HG03097 (cell line): Measurements from ENCODE around the gene PEX6.
"Not testable (repeated sequence)": the region's sequence is repeated elsewhere in the genome, so short reads cannot be mapped to it uniquely, and the experiment has no call there.

Source experiments
- ATAC-seq: cut with Tn5 transposase; IDR thresholded peaks from one replicate; pipeline ENCODE4 v1.9.1; 2021; ENCODE audit not compliant: unreplicated experiment, low FRiP score

The PEX6 gene

GRCh38 chr6:42998205-42998604 lies 19.2 kb upstream of the PEX6 start:
- ATAC-seq: not testable (repeated sequence)

GRCh38 chr6:42996513-42996912 lies 17.5 kb upstream of the PEX6 start:
- ATAC-seq: no peak

- ATAC-seq: no peak
These were observed 14.5 kb upstream of the PEX6 start for GRCh38 chr6:42993445-42993844.

GRCh38 chr6:42989923-42990322 lies 10.9 kb upstream of the PEX6 start:
- no peak for ATAC-seq

- ATAC-seq: no peak
These were observed 9.6 kb upstream of the PEX6 start for GRCh38 chr6:42988486-42989020.

GRCh38 chr6:42987533-42988451 lies 8.8 kb upstream of the PEX6 start:
- no peak for ATAC-seq

- no peak for ATAC-seq
These were observed 6.0 kb upstream of the PEX6 start for GRCh38 chr6:42984924-42985475.

- ATAC-seq: peak; percentile 95
These were observed 5.3 kb upstream of the PEX6 start, which contains the start of gene PPP2R5D for GRCh38 chr6:42984001-42984923. PPP2R5D (plus strand) TSS chr6:42984570; CDS start chr6:42984678, 108 bp downstream.

- ATAC-seq: no peak
These were observed 2.9 kb upstream of the PEX6 start for GRCh38 chr6:42981836-42982235.

GRCh38 chr6:42979523-42980177 lies 669 bp upstream of the PEX6 start:
- ATAC-seq: no peak

- ATAC-seq: peak; percentile 24
These were observed 518 bp downstream of the PEX6 start for GRCh38 chr6:42978487-42978838.

GRCh38 chr6:42974919-42975505 lies 4.0 kb downstream of the PEX6 start:
- ATAC-seq: no peak

GRCh38 chr6:42973926-42974325 lies 5.1 kb downstream of the PEX6 start:
- no peak for ATAC-seq

GRCh38 chr6:42971746-42972327 lies 7.1 kb downstream of the PEX6 start:
- ATAC-seq: no peak

- no peak for ATAC-seq
These were observed 7.9 kb downstream of the PEX6 start for GRCh38 chr6:42970871-42971612.

- ATAC-seq: no peak
These were observed 9.0 kb downstream of the PEX6 start for GRCh38 chr6:42969934-42970333.

- ATAC-seq: no peak
These were observed 9.6 kb downstream of the PEX6 start for GRCh38 chr6:42969431-42969830.

GRCh38 chr6:42968783-42969182 lies 10.2 kb downstream of the PEX6 start:
- ATAC-seq: no peak
